Measurements from ENCODE around the gene PSME3IP1. TPM values are rescaled to one million over a fixed set of nuclear protein-coding genes. Genes with fewer than 3 reads are reported as not detected.

PSME3IP1 gene
- total RNA-seq, 3 donors from 2014 or later = 97.9 to 138 (median 114) TPM

DNA sequence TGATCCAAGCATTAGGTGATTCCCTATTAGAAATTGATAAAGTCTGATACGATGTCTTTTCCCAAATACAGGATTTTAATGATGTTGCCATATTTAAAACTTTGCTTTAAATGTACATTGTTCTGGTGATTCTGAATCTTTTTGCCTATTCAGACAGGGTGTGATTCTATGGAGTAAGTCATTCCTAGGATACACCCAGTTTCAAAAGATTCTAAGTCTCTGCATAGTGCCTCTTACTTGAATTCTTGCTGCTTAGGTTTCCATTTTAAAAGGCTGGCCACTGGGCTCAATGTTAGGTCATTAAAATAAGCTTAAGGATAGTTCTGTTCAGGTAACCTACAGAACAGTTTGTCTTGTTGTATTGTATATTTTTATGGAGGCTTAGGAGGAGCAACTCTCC is 37.2 kb upstream of the PSME3IP1 start:
- Histone ChIP-seq H3K4me1 (ENCODE audit: low read depth) (no peaks in the 10 kb centered on the region), H3K4me3 (no peak overlapping the region), H3K9me3 (no peaks in the 10 kb centered on the region), H3K36me3 (ENCODE audit: low read depth) (peaks cover 9% of the 10 kb centered on the region)
- ATAC-seq = no peak
- no peak for DNase-seq
- intact Hi-C loops (cut with DNase I, micrococcal nuclease) = no loop called here
- TF ChIP-seq, protein P1, sequence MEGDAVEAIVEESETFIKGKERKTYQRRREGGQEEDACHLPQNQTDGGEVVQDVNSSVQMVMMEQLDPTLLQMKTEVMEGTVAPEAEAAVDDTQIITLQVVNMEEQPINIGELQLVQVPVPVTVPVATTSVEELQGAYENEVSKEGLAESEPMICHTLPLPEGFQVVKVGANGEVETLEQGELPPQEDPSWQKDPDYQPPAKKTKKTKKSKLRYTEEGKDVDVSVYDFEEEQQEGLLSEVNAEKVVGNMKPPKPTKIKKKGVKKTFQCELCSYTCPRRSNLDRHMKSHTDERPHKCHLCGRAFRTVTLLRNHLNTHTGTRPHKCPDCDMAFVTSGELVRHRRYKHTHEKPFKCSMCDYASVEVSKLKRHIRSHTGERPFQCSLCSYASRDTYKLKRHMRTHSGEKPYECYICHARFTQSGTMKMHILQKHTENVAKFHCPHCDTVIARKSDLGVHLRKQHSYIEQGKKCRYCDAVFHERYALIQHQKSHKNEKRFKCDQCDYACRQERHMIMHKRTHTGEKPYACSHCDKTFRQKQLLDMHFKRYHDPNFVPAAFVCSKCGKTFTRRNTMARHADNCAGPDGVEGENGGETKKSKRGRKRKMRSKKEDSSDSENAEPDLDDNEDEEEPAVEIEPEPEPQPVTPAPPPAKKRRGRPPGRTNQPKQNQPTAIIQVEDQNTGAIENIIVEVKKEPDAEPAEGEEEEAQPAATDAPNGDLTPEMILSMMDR (IDR thresholded peaks at IDR 0.05) = no peak

DNA sequence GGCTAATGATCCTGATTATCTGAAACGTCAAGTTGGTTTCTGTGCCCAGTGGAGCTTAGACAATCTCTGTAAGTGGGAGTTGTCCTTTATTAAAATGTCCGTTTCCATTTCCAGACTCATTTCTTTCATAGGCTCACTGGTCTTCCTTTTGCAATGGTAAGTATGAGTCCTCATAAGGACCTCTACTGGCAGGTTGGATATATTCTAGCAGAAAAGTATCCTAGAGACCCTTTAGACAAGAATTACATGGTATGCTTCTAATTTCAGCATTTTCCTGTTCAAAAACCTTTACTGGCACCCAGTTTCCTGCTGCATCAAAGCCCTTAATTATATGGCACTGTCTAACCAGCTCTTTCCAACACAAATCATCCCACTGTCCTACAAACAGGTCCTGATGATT is 31.1 kb upstream of the PSME3IP1 start:
- DNase-seq = no peak
- Histone ChIP-seq H3K4me1 (ENCODE audit: low read depth) (no peaks in the 10 kb centered on the region), H3K9me3 (peaks cover 16% of the 10 kb centered on the region), H3K4me3 (no peak overlapping the region), H3K36me3 (ENCODE audit: low read depth) (peaks cover 24% of the 10 kb centered on the region)
- ATAC-seq = no peak
- intact Hi-C loops (cut with DNase I, micrococcal nuclease) = no loop called here
- TF ChIP-seq, protein P1 (IDR thresholded peaks at IDR 0.05) = no peak

DNA sequence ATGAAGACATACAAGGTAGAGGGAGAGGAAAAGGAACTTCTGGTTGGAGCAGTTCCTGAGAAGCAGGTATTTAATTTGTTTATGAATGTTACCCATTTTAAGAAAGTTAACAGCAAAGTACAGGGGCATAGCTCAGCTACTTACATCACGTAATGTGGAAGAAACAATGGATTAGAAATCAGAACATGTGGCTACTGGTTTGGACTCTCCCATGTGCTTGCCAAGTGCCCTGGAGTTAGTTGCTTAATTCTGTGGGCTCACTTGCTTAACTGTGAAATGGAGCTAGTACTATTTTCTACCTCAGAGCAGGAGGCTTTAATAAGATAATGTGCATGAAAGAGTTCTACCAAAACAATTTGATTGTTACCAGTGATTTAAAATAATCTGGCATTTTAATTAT is 27.6 kb upstream of the PSME3IP1 start:
- DNase-seq = no peak
- ATAC-seq = no peak
- Histone ChIP-seq H3K4me3 (no peak overlapping the region), H3K36me3 (ENCODE audit: low read depth) (peaks cover 15% of the 10 kb centered on the region), H3K9me3 (peaks cover 16% of the 10 kb centered on the region), H3K4me1 (ENCODE audit: low read depth) (no peaks in the 10 kb centered on the region)
- TF ChIP-seq, protein P1 (IDR thresholded peaks at IDR 0.05) = no peak
- intact Hi-C loops (cut with DNase I, micrococcal nuclease) = no loop called here

DNA sequence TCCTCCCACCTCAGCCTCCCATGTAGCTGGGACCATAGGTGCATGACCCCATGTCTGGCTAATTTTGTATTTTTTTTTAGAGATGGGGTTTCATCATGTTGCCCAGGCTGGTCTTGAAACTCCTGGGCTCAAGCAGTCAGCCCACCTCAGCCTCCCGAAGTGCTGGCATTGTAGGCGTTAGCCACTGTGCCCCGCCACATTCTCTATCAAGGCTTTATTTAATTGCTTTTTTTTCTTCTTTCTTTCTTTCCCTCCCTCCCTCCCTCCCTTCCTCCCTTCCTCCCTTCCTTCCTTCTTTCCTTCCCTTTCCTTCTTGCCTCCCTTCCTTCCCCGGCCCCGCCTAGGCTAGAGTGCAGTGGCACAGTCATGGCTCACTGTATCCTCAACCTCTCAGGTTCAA is 23.9 kb upstream of the PSME3IP1 start:
- no peak overlapping the region for H3K4me3 ChIP-seq
- H3K4me1 ChIP-seq (ENCODE audit: low read depth) = no peaks in the 10 kb centered on the region
- intact Hi-C loops (cut with DNase I, micrococcal nuclease) = no loop called here
- ATAC-seq (no peak), DNase-seq (no peak)
- no peaks in the 10 kb centered on the region for H3K9me3 ChIP-seq
- TF ChIP-seq, protein P1 (IDR thresholded peaks at IDR 0.05) = no peak
- no peaks in the 10 kb centered on the region for H3K36me3 ChIP-seq (ENCODE audit: low read depth)

DNA sequence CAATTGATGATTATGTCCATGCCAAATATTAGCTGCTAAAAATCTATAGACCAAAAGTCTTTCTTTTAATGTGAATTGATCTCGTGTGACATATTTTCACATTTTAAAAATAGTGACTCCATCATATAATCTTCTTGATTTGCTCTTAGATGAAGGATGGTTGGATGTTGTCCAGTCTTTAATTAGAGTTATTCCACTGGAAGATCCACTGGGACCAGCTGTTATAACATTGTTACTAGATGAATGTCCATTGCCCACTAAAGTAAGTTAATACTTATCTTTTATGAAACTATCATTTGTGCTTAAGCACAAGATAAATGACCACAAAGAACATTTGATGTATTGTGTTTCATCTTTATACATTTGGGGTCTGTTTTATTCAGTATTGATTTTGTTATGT is 23.1 kb upstream of the PSME3IP1 start:
- H3K9me3 ChIP-seq = no peaks in the 10 kb centered on the region
- DNase-seq (no peak), ATAC-seq (no peak)
- intact Hi-C loops (cut with DNase I, micrococcal nuclease) = no loop called here
- no peaks in the 10 kb centered on the region for H3K4me1 ChIP-seq (ENCODE audit: low read depth)
- TF ChIP-seq, protein P1 (IDR thresholded peaks at IDR 0.05) = no peak
- H3K36me3 ChIP-seq (ENCODE audit: low read depth) = no peaks in the 10 kb centered on the region
- no peak overlapping the region for H3K4me3 ChIP-seq

DNA sequence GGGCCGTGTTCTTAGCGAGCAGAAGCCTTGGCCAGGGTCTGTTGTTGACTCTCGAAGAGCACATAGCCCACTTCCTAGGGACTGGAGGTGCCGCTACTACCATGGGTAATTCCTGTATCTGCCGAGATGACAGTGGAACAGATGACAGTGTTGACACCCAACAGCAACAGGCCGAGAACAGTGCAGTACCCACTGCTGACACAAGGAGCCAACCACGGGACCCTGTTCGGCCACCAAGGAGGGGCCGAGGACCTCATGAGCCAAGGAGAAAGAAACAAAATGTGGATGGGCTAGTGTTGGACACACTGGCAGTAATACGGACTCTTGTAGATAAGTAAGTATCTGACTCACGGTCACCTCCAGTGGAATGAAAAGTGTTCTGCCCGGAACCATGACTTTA is 18.8 kb upstream of the PSME3IP1 start:
- no peak for ATAC-seq
- Histone ChIP-seq H3K4me1 (ENCODE audit: low read depth) (no peaks in the 10 kb centered on the region), H3K4me3 (no peak overlapping the region), H3K9me3 (no peaks in the 10 kb centered on the region), H3K36me3 (ENCODE audit: low read depth) (no peaks in the 10 kb centered on the region)
- TF ChIP-seq, protein P1 (IDR thresholded peaks at IDR 0.05) = no peak
- no peak for DNase-seq
- intact Hi-C loops (cut with DNase I, micrococcal nuclease) = no loop called here

All from mucosa of descending colon (tissue), 3 donors.